HCT116 (cell line): Measurements from ENCODE around the gene SERPINI1. TPM values are rescaled to one million over a fixed set of nuclear protein-coding genes. Genes with fewer than 3 reads are reported as not detected.

Experiments used
- ATAC-seq: fragments of 200-7000 bp; cut with Tn5 transposase; 2 replicates; pipeline ENCODE4 v1.9.1; 2020; ENCODE audit warnings: mild to moderate bottlenecking, moderate library complexity
- BruUV-seq: library from RNA; stranded (reverse); fragments of 400-500 nt; replicated peaks from 2 replicates; lab custom pipeline; 2021; lab: Mats Ljungman, UMichigan
- CTCF ChIA-PET: fragments of 300-600 bp; sonication (Branson Sonifier 250); formaldehyde crosslinking; loops from one replicate; lab custom pipeline; 2021; ENCODE audit warnings: antibody characterized with exemption; lab: Charles Lee
- POLR2A ChIA-PET: fragments of 300-600, 350-600 bp; sonication (Branson Sonifier 250); formaldehyde crosslinking; loops from one replicate; lab custom pipeline; 2021; ENCODE audit warnings: antibody characterized with exemption; lab: Charles Lee
- RAD21 ChIA-PET, 2 experiments: fragments of 300-600 bp; sonication (Branson Sonifier 250); formaldehyde crosslinking; loops; one replicate each; lab custom pipeline; 2023; ENCODE audit warnings: low total read pairs in 2 of 2; ENCODE audit not compliant: uncharacterized antibody in 2 of 2, unreplicated experiment in 2 of 2, low non-redundant PET in 1 of 2; lab: Charles Lee
- DNase-seq: peaks from one replicate; pipeline ENCODE4 v3.0.0-alpha.2; 2010; ENCODE audit warnings: low read depth, low spot score
- H2AFZ ChIP-seq: fragments of 200-600 bp; shearing (Covaris generic), sonication (generic); 2 replicates; pipeline ENCODE4 v1.6.1; 2017; ENCODE audit warnings: low read depth, mixed run types, mixed read lengths, antibody characterized with exemption, low read length; ENCODE audit not compliant: poor library complexity, severe bottlenecking
- H3K27ac ChIP-seq: 2 replicates; pipeline ENCODE4 v1.5.1; 2012; ENCODE audit warnings: low read depth, low read length
- H3K27me3 ChIP-seq: fragments of 200-600 bp; sonication (generic); 2 replicates; pipeline ENCODE4 v1.6.1; 2016; ENCODE audit warnings: mixed run types, low read length, mixed read lengths; ENCODE audit not compliant: insufficient read depth
- H3K36me3 ChIP-seq, 2 experiments: fragments of 200-500 bp in 1 of 2; fragments of 200-600 bp in 1 of 2; sonication (Bioruptor generic) in 1 of 2; sonication (generic) in 1 of 2; 2 replicates each; pipeline versions ENCODE4 v1.5.1 to v1.6.1; 2014 to 2016; ENCODE audit warnings: low read length in 2 of 2, inconsistent platforms in 1 of 2, mixed read lengths in 1 of 2, mixed run types in 1 of 2; ENCODE audit not compliant: insufficient read depth in 2 of 2, control insufficient read depth in 1 of 2
- H3K4me1 ChIP-seq, 2 experiments: fragments of 200-600 bp in 1 of 2; sonication (generic) in 1 of 2; 2 replicates each; pipeline versions ENCODE4 v1.5.1 to v1.6.1; 2012 to 2017; ENCODE audit warnings: low read length in 2 of 2, inconsistent platforms in 1 of 2, mild to moderate bottlenecking in 1 of 2, mixed read lengths in 1 of 2, mixed run types in 1 of 2, moderate library complexity in 1 of 2; ENCODE audit not compliant: insufficient read depth in 2 of 2, control insufficient read depth in 1 of 2
- H3K4me2 ChIP-seq: fragments of 200-600 bp; sonication (generic); 2 replicates; pipeline ENCODE4 v1.6.1; 2017; ENCODE audit warnings: mixed run types, low read length, mixed read lengths
- H3K4me3 ChIP-seq, 2 experiments: fragments of 200-600 bp in 1 of 2; sonication (generic) in 1 of 2; replicated peaks in 1 of 2; 2 replicates each; pipeline ENCODE4 v1.5.1; 2011 to 2016; ENCODE audit warnings: low read length in 2 of 2, control low read depth in 1 of 2, low read depth in 1 of 2, mild to moderate bottlenecking in 1 of 2, mixed read lengths in 1 of 2, mixed run types in 1 of 2
- H3K79me2 ChIP-seq: fragments of 200-600 bp; sonication (generic); 2 replicates; pipeline ENCODE4 v1.6.1; 2017; ENCODE audit warnings: mild to moderate bottlenecking, mixed run types, low read length, moderate library complexity, mixed read lengths; ENCODE audit not compliant: insufficient read depth
- H3K9ac ChIP-seq: fragments of 200-600 bp; sonication (generic); 2 replicates; pipeline ENCODE4 v1.6.1; 2016; ENCODE audit warnings: low read length, mixed read lengths
- H3K9me2 ChIP-seq: fragments of 200-600 bp; sonication (generic), shearing (Covaris generic); 2 replicates; pipeline ENCODE4 v1.6.1; 2017; ENCODE audit warnings: mixed run types, mild to moderate bottlenecking, moderate library complexity; ENCODE audit not compliant: insufficient read depth
- H3K9me3 ChIP-seq, 2 experiments: fragments of 200-500 bp in 1 of 2; fragments of 200-600 bp in 1 of 2; sonication (Bioruptor generic) in 1 of 2; sonication (generic) in 1 of 2; 2 replicates each; pipeline ENCODE4 v1.6.1; 2014 to 2017; ENCODE audit warnings: low read length in 2 of 2, mixed read lengths in 2 of 2, inconsistent platforms in 1 of 2, low read depth in 1 of 2, mild to moderate bottlenecking in 1 of 2, mixed run types in 1 of 2, moderate library complexity in 1 of 2; ENCODE audit not compliant: control insufficient read depth in 1 of 2, insufficient read depth in 1 of 2
- H4K20me1 ChIP-seq: fragments of 200-600 bp; sonication (generic), shearing (Covaris generic); 2 replicates; pipeline ENCODE4 v1.6.1; 2017; ENCODE audit warnings: mixed run types, mild to moderate bottlenecking, moderate library complexity; ENCODE audit not compliant: insufficient read depth
- CBX3 ChIP-seq: IDR thresholded peaks from 2 replicates; pipeline ENCODE4 v1.6.1; 2012; ENCODE audit warnings: low read depth
- CEBPB ChIP-seq: IDR thresholded peaks from 2 replicates; pipeline ENCODE4 v1.6.1; 2012; ENCODE audit warnings: low read depth
- ELF1 ChIP-seq: IDR thresholded peaks from 2 replicates; pipeline ENCODE4 v1.6.1; 2012; ENCODE audit warnings: low read depth, borderline replicate concordance
- EZH2 ChIP-seq: fragments of 200-600 bp; sonication (generic); IDR thresholded peaks from 2 replicates; pipeline ENCODE4 v1.6.1; 2017; ENCODE audit warnings: antibody characterized with exemption, mixed run types
- EZH2phosphoT487 ChIP-seq: fragments of 200-600 bp; IDR thresholded peaks from 2 replicates; pipeline ENCODE4 v1.6.1; 2018; ENCODE audit warnings: antibody characterized with exemption, borderline replicate concordance
- FOSL1 ChIP-seq: IDR thresholded peaks from 2 replicates; pipeline ENCODE4 v1.6.1; 2012; ENCODE audit warnings: low read depth
- JUND ChIP-seq: IDR thresholded peaks from 2 replicates; pipeline ENCODE4 v1.6.1; 2012
- POLR2A ChIP-seq: IDR thresholded peaks from 2 replicates; pipeline ENCODE4 v1.7.0; 2011; ENCODE audit warnings: borderline replicate concordance; ENCODE audit not compliant: insufficient read depth, insufficient read length; ENCODE audit errors: extremely low read depth
- POLR2AphosphoS5 ChIP-seq: IDR thresholded peaks from 2 replicates; pipeline ENCODE4 v1.6.1; 2011; ENCODE audit warnings: mild to moderate bottlenecking, low read depth, low read length, moderate library complexity
- TCF7L2 ChIP-seq: IDR thresholded peaks from 2 replicates; pipeline ENCODE4 v1.7.0; 2011; ENCODE audit warnings: borderline replicate concordance, inconsistent platforms; ENCODE audit not compliant: insufficient read depth, insufficient read length; ENCODE audit errors: extremely low read depth
- ZFX ChIP-seq: fragments of 450-650 bp; IDR thresholded peaks from 2 replicates; pipeline ENCODE4 v1.6.1; 2017
- ZNF274 ChIP-seq: fragments of 200-500 bp; sonication (Bioruptor generic); IDR thresholded peaks from 2 replicates; pipeline ENCODE4 v1.6.1; 2014; ENCODE audit warnings: mild to moderate bottlenecking, low read depth, low read length, inconsistent platforms
- intact Hi-C: fragments of 100-400 bp; cut with micrococcal nuclease; formaldehyde crosslinking; loops from 2 replicates; pipeline ENCODE4 v1.10.0; 2022
- total RNA-seq: library from RNA; stranded (reverse); gene quantifications from one replicate; pipeline ENCODE4 v1.2.1, GENCODE V29; 2021; ENCODE audit not compliant: unreplicated experiment
- TF ChIP-seq, protein P1 (sequence below): IDR thresholded peaks from 2 replicates; pipeline ENCODE4 v1.6.1; 2012
- TF ChIP-seq, protein P2 (sequence below): IDR thresholded peaks from 2 replicates; pipeline ENCODE4 v1.6.1; 2011; ENCODE audit warnings: mild to moderate bottlenecking, low read length, moderate library complexity; ENCODE audit not compliant: insufficient replicate concordance; ENCODE audit errors: extremely low read depth
- TF ChIP-seq, protein P3 (sequence below), 3 experiments: fragments of 200-600 bp in 1 of 3; sonication (generic) in 1 of 3; IDR thresholded peaks in 2 of 3; conservative IDR thresholded peaks in 1 of 3; 2 replicates each; pipeline ENCODE4 v1.5.1; 2012 to 2017; ENCODE audit warnings: low read depth in 2 of 3, low read length in 2 of 3, antibody characterized with exemption in 1 of 3, borderline replicate concordance in 1 of 3, control low read depth in 1 of 3, mild to moderate bottlenecking in 1 of 3, mixed read lengths in 1 of 3, mixed run types in 1 of 3, moderate library complexity in 1 of 3; ENCODE audit not compliant: insufficient read depth in 1 of 3
- TF ChIP-seq, protein P4 (sequence below): IDR thresholded peaks from 2 replicates; pipeline ENCODE4 v1.6.1; 2012
- TF ChIP-seq, protein P5 (sequence below): IDR thresholded peaks from 2 replicates; pipeline ENCODE4 v1.6.1; 2012; ENCODE audit warnings: low read depth

SERPINI1 gene
- total RNA-seq, 1 experiment from 2014 or later = 6.5 TPM

DNA sequence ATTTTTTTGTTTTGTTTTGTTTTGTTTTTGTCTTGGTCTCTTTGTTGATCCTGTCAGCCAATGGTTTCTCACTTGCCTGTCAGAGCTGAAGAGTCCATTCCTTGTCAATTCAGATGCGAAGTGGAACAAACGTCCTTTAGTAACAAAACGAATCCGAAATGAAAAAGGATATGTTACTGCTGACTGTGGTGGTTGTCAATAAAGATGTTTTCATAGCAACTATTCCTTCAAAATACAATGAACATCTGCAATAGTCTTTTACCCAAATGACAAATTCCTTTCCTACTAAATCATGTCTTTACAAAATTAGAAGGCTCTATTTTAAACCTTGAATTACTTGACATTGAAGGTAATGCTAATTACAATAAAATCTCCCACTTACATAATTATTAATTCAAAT, 134.7 kb downstream of the SERPINI1 start:
- intact Hi-C loops = no loop called here
- no peak overlapping the region for H2AFZ ChIP-seq
- no peak overlapping the region for H3K9ac ChIP-seq
- no peaks in the 10 kb centered on the region for H3K27me3 ChIP-seq
- DNase-seq (no peak), ATAC-seq (no peak)
- H3K36me3 ChIP-seq = no peaks in the 10 kb centered on the region
- no peaks in the 10 kb centered on the region for H3K9me2 ChIP-seq
- no peaks in the 10 kb centered on the region for H3K9me3 ChIP-seq
- H3K79me2 ChIP-seq = no peaks in the 10 kb centered on the region
- TF ChIP-seq, protein P1, sequence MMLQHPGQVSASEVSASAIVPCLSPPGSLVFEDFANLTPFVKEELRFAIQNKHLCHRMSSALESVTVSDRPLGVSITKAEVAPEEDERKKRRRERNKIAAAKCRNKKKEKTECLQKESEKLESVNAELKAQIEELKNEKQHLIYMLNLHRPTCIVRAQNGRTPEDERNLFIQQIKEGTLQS = no peak
- TF ChIP-seq POLR2A (no peak), CEBPB (no peak), POLR2AphosphoS5 (no peak), JUND (no peak), ZFX (no peak), FOSL1 (no peak), EZH2 (no peak), EZH2phosphoT487 (no peak), ELF1 (no peak), ZNF274 (no peak), CBX3 (no peak), TCF7L2 (no peak)
- TF ChIP-seq, protein P2, sequence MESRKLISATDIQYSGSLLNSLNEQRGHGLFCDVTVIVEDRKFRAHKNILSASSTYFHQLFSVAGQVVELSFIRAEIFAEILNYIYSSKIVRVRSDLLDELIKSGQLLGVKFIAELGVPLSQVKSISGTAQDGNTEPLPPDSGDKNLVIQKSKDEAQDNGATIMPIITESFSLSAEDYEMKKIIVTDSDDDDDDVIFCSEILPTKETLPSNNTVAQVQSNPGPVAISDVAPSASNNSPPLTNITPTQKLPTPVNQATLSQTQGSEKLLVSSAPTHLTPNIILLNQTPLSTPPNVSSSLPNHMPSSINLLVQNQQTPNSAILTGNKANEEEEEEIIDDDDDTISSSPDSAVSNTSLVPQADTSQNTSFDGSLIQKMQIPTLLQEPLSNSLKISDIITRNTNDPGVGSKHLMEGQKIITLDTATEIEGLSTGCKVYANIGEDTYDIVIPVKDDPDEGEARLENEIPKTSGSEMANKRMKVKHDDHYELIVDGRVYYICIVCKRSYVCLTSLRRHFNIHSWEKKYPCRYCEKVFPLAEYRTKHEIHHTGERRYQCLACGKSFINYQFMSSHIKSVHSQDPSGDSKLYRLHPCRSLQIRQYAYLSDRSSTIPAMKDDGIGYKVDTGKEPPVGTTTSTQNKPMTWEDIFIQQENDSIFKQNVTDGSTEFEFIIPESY = no peak
- TF ChIP-seq, protein P3, sequence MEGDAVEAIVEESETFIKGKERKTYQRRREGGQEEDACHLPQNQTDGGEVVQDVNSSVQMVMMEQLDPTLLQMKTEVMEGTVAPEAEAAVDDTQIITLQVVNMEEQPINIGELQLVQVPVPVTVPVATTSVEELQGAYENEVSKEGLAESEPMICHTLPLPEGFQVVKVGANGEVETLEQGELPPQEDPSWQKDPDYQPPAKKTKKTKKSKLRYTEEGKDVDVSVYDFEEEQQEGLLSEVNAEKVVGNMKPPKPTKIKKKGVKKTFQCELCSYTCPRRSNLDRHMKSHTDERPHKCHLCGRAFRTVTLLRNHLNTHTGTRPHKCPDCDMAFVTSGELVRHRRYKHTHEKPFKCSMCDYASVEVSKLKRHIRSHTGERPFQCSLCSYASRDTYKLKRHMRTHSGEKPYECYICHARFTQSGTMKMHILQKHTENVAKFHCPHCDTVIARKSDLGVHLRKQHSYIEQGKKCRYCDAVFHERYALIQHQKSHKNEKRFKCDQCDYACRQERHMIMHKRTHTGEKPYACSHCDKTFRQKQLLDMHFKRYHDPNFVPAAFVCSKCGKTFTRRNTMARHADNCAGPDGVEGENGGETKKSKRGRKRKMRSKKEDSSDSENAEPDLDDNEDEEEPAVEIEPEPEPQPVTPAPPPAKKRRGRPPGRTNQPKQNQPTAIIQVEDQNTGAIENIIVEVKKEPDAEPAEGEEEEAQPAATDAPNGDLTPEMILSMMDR (IDR thresholded peaks at IDR 0.05 in 2 of 3, conservative IDR thresholded peaks at IDR 0.05 in 1 of 3; ENCODE audit: borderline replicate concordance in 1 of 3, insufficient read depth in 1 of 3, low read depth in 2 of 3, low read length in 2 of 3) = no peak
- TF ChIP-seq, protein P4, sequence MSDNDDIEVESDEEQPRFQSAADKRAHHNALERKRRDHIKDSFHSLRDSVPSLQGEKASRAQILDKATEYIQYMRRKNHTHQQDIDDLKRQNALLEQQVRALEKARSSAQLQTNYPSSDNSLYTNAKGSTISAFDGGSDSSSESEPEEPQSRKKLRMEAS = no peak
- TF ChIP-seq, protein P5, sequence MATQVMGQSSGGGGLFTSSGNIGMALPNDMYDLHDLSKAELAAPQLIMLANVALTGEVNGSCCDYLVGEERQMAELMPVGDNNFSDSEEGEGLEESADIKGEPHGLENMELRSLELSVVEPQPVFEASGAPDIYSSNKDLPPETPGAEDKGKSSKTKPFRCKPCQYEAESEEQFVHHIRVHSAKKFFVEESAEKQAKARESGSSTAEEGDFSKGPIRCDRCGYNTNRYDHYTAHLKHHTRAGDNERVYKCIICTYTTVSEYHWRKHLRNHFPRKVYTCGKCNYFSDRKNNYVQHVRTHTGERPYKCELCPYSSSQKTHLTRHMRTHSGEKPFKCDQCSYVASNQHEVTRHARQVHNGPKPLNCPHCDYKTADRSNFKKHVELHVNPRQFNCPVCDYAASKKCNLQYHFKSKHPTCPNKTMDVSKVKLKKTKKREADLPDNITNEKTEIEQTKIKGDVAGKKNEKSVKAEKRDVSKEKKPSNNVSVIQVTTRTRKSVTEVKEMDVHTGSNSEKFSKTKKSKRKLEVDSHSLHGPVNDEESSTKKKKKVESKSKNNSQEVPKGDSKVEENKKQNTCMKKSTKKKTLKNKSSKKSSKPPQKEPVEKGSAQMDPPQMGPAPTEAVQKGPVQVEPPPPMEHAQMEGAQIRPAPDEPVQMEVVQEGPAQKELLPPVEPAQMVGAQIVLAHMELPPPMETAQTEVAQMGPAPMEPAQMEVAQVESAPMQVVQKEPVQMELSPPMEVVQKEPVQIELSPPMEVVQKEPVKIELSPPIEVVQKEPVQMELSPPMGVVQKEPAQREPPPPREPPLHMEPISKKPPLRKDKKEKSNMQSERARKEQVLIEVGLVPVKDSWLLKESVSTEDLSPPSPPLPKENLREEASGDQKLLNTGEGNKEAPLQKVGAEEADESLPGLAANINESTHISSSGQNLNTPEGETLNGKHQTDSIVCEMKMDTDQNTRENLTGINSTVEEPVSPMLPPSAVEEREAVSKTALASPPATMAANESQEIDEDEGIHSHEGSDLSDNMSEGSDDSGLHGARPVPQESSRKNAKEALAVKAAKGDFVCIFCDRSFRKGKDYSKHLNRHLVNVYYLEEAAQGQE = no peak
- ChIA-PET RAD21 (no interaction called here), CTCF (no interaction called here), POLR2A (no interaction called here)
- no peaks in the 10 kb centered on the region for H3K4me1 ChIP-seq
- no TSS peak for BruUV-seq
- H3K4me2 ChIP-seq = no peak overlapping the region
- H3K27ac ChIP-seq = no peak overlapping the region
- H3K4me3 ChIP-seq = no peak overlapping the region
- no peaks in the 10 kb centered on the region for H4K20me1 ChIP-seq
